Astrocyte (in vitro differentiated cells and primary cell): ENCODE data around the gene GPHN.

Experiments used
- CTCF ChIP-seq: IDR thresholded peaks from 2 replicates; pipeline ENCODE4 v1.5.1; 2011; ENCODE audit warnings: low read depth, mild to moderate bottlenecking, inconsistent platforms, low read length, moderate library complexity; ENCODE audit not compliant: insufficient read depth
- EZH2 ChIP-seq: IDR thresholded peaks from 2 replicates; pipeline ENCODE4 v1.6.1; 2012; ENCODE audit warnings: mild to moderate bottlenecking, low read length, inconsistent platforms; ENCODE audit not compliant: insufficient read depth

- TF ChIP-seq CTCF (no peak), EZH2 (no peak)
Observed at GRCh38 chr14:66541627-66542026, 33.7 kb downstream of the GPHN start.
